HG02970 (cell line): ENCODE measurements around the gene FUCA2.

Source experiments
- ATAC-seq: cut with Tn5 transposase; IDR thresholded peaks from one replicate; pipeline ENCODE4 v1.9.1; 2021; ENCODE audit warnings: mild to moderate bottlenecking, moderate library complexity, moderate number of reproducible peaks; ENCODE audit not compliant: unreplicated experiment, low FRiP score

The FUCA2 gene, protein sequence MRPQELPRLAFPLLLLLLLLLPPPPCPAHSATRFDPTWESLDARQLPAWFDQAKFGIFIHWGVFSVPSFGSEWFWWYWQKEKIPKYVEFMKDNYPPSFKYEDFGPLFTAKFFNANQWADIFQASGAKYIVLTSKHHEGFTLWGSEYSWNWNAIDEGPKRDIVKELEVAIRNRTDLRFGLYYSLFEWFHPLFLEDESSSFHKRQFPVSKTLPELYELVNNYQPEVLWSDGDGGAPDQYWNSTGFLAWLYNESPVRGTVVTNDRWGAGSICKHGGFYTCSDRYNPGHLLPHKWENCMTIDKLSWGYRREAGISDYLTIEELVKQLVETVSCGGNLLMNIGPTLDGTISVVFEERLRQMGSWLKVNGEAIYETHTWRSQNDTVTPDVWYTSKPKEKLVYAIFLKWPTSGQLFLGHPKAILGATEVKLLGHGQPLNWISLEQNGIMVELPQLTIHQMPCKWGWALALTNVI

DNA sequence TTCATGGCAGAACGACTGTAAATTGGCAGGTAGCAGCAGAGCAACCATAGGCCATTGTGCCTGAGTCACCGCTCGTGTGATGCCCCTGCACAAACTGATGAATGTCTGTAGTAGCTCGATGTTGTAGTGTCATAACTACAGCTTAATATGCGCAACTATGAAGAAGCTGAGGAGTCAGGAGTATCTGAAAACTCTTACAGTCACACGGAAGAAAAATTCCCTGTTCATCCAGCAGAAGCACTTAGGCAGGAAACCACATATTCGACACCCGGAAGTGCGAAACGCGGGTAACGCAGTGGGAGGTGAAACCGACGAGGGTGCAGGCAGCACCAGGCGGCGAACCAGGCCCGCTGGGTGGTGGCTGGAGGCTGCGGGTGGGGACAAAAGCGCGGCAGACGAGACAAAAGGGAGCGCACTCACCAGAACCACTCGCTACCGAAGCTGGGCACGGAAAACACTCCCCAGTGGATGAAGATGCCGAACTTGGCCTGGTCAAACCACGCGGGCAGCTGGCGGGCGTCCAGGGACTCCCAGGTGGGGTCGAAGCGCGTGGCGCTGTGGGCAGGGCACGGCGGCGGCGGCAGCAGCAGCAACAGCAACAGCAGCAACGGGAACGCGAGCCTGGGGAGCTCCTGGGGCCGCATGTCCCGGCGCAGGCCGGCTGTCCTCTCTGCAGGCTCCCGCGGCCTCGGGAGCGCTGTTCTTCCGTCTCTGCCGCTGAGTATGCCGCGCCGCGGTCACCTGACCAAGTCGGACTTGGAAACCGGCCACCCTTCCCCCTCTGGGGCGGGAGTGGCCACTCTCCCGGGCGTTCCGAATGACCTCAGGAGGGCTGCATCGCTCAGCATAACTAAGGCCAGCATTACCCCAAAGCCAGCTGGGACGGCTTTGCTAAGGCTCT lies at the start of gene FUCA2:
Gene FUCA2, minus strand, starts transcription at position 730 of the 901 bp plus-strand sequence. Its CDS starts 86 bp downstream, at position 644.
- ATAC-seq: peak; percentile 54

DNA sequence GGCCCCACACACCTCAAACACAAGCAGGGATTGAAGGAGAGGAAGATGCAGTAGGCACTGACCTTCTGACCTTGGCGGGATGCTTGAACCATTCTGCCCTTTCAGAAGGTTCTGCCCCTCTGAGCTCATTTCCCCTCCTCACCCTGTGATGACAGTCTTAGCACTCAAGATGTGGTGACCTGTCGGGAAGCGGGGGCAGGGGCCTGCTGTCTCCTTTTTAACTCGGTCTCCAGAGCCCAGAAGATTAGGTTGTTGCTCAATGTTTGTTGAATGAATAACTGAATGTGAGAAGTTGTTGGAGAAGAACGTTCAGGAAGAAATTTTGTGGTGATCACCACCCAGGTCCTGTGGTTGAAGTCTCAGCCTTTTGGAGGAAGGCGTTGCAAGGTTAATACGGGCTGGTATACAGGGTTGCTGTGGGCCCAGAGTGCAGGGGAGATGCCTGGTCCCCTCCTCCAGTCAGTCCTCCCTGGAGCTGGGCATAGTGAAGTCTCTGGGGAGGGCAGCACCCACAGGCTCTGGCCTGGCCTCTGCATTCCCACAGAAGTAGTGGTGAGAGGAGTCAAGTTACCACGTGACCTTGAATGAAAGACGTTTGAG lies 49.7 kb upstream of the FUCA2 start:
- ATAC-seq: no peak

DNA sequence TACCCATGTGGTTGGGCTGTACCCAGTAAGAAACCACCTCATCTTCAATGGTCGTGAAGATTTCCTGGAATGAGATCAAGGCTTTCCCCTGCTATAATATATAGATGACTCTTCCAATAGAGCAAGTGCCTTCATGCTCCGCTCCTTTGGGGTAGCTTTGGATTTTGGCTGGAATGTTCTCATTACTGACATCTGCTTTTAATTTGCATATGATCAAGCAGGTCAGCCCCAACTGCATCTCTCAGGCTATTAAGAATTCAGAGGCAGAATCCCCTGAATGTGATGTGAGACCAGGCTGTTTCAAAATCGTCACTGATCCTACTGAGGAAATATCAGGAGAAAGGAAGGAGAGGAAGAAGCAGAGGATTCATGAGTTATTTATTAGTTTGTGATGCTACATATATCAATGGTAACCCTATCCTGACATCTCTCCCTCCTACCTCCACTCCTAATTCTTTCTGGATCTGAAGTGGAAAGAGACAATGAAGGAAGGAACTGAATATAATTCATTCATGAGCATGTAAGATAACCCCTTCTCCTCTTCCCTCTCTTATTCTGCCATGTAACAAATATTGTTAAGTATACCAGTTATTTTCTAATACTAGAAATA lies 47.6 kb upstream of the FUCA2 start:
- no peak for ATAC-seq

DNA sequence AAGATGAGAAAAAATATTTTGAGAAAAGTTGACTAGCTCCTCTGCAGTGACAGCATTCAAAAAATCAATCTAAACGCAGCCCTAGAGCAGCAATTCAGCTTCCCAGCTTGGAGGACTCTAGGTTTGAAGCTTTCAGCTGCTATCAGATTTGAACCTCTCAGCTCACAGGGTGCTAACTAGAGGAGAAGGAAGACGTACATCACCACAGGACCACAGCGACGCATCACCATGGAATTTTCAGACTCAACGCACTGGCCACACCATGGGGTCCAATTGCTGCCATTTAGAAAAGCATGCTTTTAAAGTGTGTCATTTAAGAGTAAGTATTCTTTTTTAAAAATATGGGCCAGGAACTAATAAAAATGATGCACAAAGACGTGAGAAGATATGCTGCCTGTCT lies 45.0 kb upstream of the FUCA2 start:
- no peak for ATAC-seq

DNA sequence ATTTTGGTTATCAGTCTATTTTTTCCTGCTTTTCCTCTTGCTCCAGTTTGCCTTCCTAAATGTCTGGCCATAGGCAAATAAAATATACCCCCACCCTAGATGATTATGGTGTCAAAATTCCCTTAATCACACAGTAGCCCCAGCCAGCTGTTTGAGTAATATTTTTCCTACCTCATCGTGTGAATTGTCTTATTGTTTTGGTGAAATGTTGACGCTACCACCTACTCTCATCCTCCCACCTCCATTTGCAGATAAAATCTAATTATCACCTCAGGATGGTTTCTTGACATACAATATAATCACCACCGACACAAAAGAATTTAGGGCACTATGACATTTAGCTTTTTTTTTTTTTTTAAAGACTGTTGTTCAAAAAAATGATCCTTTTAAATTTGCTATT lies 44.1 kb upstream of the FUCA2 start:
- no peak for ATAC-seq

DNA sequence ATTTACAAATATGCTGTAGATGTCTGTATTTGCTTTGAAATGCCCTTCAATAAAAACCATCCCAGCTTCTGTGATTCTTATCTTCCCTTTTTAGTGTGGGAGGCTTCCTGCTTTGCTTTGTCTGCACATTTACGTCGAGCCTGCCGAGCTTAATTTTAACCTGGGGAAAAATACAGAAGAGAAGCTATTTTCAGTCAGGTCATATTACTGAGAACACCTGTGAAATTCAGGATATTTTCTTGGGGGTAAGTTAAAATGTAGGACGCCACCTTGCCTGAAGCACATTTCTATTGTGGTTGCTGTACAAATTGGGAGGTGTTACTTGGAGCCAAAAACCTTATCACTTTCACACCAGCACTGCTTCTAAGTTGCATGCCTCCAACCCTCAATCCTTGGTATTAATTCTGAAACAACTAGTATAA lies 43.6 kb upstream of the FUCA2 start:
- ATAC-seq: no peak

DNA sequence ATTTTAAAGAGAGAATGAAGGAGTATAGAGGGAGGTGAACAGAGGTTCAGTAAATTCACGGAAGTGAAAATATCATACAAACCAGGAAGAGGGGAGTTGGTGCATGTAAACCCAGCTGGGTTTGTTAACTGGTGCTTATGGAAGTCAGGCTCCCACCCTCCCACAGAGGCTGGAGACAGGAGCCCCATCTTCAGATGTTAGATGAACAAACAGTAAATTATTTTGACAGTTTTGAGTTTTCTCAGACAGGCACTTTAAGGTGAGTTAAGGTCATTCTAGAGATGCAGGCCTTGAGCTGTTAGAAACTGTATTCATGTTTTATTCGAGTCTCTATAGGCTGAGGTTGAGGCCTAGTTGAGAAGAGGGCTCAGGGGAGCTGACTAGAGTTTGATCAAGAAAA lies 41.8 kb upstream of the FUCA2 start:
- no peak for ATAC-seq

DNA sequence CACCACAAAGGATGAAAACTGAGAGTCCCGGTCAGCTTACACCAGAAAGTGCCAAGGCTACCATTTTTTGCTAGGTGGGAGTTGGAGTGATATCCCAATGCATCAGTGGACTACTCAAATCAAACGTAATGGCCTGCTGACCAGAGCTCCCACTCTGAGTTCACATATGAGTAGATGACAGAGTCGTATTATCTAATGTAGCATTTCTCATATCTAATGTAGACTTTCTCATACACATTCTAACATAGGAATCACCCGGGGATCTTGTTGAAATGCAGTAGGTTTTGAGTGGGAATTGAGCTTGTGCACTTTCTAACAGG lies 38.4 kb upstream of the FUCA2 start:
- ATAC-seq: no peak

DNA sequence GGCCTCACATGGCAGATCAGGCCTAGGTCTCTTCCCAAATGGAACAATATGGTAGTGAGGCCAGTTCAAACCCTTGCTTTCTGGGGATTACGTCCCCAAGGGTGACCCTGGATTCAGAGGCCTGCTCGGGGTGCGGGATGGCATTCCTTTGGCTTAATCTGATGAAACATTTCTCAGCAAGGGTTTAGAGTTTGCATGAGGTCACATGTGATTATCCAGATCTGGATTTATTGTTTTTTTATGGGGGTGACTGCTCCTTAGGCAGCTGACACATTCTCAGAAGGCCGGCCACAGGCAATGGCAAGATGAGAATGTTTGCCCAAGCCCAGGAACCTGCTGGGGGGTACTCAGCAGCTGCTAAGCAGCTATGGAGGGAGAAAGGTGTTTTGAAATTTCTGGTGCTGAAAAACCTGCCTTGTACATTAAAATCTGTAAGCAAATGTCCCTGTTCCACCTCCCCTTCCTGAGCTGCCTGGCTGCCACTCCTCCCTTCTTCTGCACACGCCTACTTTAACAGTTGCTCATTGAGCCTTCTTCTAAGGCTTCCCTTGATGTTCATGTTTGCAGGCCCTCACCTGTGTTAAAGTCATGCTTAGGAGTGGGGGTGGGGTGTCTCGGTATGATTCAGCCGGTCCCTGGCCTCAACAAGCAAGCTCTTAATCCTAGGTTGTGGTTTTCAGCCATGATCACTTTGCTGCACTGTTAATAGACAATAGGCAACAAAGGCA lies 37.9 kb upstream of the FUCA2 start:
- ATAC-seq: no peak

DNA sequence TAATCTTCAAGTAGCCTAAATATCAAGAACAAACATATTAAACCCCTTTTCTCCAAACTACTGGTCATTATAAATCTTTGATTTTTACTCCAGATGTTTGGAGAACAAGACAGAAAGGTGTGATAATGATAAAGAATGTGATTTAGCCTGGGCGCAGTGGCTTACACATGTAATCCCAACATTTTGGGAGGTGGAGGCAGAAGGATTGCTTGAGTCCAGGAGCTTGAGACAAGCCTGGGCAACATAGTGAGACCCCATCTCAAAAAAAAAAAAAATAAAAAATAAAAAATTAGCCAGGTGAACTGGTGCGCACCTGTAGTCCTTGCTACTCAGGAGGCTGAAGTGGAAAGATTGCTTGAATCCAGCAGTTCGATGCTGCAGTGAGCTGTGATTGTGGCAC lies 35.1 kb upstream of the FUCA2 start:
- no peak for ATAC-seq

DNA sequence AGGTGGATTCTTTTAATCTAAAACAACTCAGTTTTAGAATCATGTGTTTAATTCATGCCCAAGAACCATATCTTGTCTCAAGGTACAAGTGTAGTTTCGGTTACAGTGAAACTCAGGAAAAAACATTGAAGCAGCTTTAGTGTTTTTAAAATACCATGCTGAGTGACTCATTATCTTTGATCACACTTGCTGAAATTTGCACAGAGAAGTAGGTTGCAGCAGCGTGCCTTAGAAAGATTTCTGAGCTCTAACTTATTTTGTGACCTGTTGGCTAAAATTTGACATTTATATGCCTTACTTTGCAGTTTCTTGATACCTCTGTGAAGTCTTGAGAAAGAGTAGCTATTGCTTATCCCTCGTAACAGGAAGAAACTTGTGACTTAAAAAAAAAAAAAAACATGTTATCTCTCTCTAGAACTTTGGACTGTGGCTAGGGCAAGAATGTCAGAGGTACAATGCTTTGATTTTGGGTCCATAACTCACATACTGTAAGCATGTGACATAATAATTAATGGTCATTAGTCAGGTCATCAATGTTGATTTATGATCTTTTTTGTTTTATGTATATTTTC lies 34.5 kb upstream of the FUCA2 start:
- no peak for ATAC-seq

DNA sequence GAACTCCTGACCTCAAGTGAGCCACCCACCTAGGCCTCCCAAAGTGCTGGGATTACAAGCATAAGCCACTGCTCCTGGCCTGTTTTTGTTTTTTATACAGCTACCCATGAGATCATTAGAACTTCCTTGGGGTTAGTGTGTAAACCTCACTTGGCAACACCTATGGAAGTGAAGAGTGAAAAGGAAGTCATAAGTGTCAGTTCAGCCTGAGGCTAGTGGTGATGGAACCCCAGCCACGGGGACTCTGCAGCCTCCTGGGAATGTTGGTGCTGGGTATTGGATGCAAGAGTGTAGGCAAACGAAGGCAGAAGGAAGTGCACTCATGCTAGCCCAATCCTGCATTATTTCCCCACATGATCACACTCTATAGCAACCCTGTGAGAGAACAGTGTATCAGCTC lies 33.6 kb upstream of the FUCA2 start:
- ATAC-seq: no peak

DNA sequence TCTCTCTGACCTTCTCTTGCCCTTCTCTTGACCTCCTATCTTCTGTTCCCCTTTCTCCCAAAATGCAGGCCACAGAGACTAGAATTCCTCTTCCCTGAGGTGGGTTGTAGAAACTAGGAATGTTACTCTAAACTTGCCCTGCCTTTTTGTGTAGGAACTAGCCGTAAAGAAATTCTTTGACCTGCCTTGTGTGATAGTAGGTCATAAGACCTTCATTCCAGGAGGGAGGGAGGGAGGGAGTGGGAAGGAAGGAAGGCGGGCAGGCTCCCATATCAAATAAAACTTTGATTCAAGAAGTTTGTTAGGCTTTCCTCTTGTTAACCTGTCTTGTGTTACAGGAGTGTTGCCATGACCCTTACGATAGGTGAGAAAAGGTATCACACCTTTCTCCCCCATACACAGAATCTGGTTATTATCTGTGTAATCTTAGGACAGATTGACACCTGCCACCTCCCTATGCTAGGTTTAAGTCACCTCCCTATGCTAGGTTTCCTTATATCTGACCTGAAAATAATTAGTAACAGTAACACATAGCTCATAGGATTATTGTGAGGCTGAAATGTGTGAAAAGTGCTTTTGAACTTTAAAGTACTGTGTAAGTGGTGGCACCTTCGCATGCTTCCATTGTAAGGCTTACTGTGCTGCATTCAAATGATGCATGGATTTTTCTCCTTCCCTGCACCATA lies 32.6 kb upstream of the FUCA2 start:
- ATAC-seq: no peak

DNA sequence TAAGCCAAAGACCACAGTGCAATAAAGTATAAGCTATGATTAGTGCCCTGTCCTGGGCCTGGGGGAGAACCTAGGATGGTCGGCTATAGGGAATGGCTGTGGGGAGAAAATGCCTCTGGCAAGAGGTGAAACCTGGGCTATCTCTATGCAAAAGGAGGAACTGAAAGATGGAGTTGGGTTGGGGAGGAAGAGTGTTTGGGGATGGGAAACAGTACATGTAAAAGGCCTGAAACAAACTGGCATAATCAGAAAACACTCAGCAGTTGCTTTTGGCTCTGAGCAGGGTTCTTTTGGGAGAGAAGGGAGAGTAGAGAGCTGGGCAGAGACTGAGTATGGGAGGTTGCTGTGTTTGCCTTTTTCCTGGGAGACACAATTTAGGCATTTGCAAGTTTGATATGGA lies 31.9 kb upstream of the FUCA2 start:
- no peak for ATAC-seq

DNA sequence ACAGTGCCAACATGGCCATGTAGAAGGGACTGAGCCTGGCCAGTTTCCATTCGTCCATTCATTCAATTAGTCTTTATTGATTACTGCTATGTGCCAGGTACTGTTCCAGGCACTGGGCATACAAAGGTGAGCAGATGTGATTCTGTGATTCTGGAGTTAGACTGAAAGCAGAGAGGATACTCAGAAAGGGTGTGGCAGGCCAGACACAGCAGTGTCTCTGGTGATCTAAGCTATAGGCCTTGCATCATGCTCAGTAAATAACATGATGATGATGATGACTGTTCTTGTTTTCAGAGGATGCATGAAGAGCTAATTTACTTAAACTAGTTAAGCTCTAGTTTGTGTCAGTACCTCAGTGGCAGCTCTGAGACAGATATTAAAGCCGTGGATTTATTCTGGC lies 31.4 kb upstream of the FUCA2 start:
- no peak for ATAC-seq

DNA sequence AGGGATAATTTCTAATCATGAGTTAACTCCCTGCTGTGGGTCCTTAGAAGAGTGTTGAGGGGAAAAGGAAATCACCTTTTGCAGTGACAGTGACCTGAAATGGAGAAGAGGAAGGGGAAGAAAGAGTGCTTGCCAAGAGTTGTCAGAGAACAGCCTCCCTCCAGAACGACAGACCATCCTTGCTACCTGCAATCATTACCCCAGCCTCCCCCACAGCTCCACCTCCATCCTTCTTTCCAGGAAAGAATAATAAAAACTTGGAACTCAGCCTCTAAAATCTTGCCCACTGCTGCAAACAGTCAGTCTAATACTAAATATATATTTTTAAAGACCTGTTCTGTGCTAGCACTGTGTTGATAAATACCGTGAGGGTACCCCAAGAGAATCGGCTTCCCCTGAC lies 28.7 kb upstream of the FUCA2 start:
- ATAC-seq: no peak

DNA sequence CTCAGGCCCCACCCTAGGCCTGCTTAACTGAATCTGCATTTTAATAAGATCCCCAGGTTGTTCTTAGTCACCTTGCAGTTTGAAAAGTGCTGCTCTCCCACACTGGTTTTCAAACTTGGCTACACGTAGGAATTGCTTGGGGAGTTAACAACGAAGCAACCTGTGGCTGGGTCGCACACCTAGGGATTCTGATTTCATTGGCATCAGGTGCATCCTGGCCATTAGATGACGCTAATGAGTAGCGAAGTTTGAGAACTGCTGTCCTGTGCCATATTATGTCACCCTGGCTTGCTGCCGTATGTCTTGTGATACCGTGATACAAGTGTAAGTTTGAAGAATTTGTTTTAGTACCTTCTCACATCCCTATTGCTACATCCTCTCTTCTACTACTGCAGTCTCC lies 28.2 kb upstream of the FUCA2 start:
- ATAC-seq: no peak

DNA sequence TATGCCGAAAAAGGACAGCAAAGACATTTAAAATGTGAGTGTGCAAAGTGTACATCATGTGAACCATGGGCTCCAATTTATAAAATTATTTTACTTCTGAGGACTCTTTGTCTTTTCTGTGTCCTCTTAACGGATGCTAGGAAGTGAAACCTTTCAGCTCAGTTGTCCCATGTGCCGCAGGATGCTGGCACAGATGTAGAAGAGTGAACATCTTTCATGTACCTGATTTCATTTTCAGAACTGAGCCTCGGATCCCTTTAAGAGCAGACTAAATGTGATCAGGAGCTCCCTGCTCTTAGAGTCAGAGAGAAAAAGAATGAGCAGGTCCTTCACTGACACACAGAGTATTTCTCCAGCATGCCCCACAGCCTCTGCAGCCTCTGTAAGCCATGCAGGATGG lies 27.6 kb upstream of the FUCA2 start:
- no peak for ATAC-seq

DNA sequence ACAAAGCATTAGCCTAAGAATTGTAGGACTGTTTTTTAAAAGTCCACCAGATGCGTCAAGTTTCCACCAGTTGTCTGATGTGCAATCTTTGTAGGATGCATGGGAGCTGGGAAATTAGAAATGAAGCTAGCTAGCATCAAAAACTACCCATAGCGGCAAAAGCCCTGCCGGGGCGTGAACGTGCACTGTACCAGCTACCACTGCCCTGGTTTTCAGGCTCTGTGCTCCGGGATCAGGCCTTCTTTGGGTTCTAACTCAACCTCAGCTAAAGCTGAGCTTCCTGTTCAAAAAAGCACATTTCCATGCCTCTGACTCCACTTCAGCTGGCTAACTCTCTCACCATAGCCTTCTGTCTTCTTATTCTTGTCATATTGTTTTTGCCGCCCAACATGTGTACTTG lies 26.9 kb upstream of the FUCA2 start:
- ATAC-seq: no peak
